Measurements from ENCODE around the gene TDRD6.

Gene TDRD6

GRCh38 chr6:46677314-46677654 lies 10.4 kb upstream of the TDRD6 start:
- no peak for DNase-seq (ENCODE audit: low read depth)

- peak; percentile 5 for DNase-seq (ENCODE audit: low read depth)
Observed at GRCh38 chr6:46684771-46685170, 2.9 kb upstream of the TDRD6 start.

GRCh38 chr6:46688117-46688965 lies 656 bp downstream of the TDRD6 start:
- DNase-seq (ENCODE audit: low read depth), result no peak

GRCh38 chr6:46688966-46689335 lies 1.3 kb downstream of the TDRD6 start:
- no peak for DNase-seq (ENCODE audit: low read depth)

- DNase-seq (ENCODE audit: low read depth), result no peak
Observed at GRCh38 chr6:46689657-46690056, 2.0 kb downstream of the TDRD6 start.

- no peak for DNase-seq (ENCODE audit: low read depth)
Observed at GRCh38 chr6:46690141-46690755, 2.6 kb downstream of the TDRD6 start.

GRCh38 chr6:46690911-46691451 lies 3.3 kb downstream of the TDRD6 start:
- DNase-seq (ENCODE audit: low read depth), result no peak

- DNase-seq (ENCODE audit: low read depth), result no peak
Observed at GRCh38 chr6:46699970-46700369, 12.3 kb downstream of the TDRD6 start.

- no peak for DNase-seq (ENCODE audit: low read depth)
Observed at GRCh38 chr6:46704562-46704961, 16.9 kb downstream of the TDRD6 start.

- no peak for DNase-seq (ENCODE audit: low read depth)
Observed at GRCh38 chr6:46706464-46706863, 18.8 kb downstream of the TDRD6 start.

GRCh38 chr6:46711491-46711890 lies 23.8 kb downstream of the TDRD6 start:
- DNase-seq (ENCODE audit: low read depth), result no peak

- no peak for DNase-seq (ENCODE audit: low read depth)
Observed at GRCh38 chr6:46715141-46715540, 27.5 kb downstream of the TDRD6 start.

- DNase-seq (ENCODE audit: low read depth), result no peak
Observed at GRCh38 chr6:46719099-46719498, 31.4 kb downstream of the TDRD6 start.

- no peak for DNase-seq (ENCODE audit: low read depth)
Observed at GRCh38 chr6:46720401-46720800, 32.7 kb downstream of the TDRD6 start.

- no peak for DNase-seq (ENCODE audit: low read depth)
Observed at GRCh38 chr6:46729787-46730326, 42.2 kb downstream of the TDRD6 start.

- DNase-seq (ENCODE audit: low read depth), result no peak
Observed at GRCh38 chr6:46730921-46731461, 43.3 kb downstream of the TDRD6 start.

GRCh38 chr6:46733341-46733801 lies 45.7 kb downstream of the TDRD6 start:
- DNase-seq (ENCODE audit: low read depth), result no peak

- no peak for DNase-seq (ENCODE audit: low read depth)
Observed at GRCh38 chr6:46734867-46735719, 47.4 kb downstream of the TDRD6 start, which contains the start of gene PLA2G7. PLA2G7 (minus strand) TSS chr6:46735375; CDS start chr6:46722891, 12,484 bp downstream.

- DNase-seq (ENCODE audit: low read depth), result no peak
Observed at GRCh38 chr6:46735720-46736031, 48.0 kb downstream of the TDRD6 start.

GRCh38 chr6:46736906-46737305 lies 49.2 kb downstream of the TDRD6 start:
- no peak for DNase-seq (ENCODE audit: low read depth)

- DNase-seq (ENCODE audit: low read depth), result no peak
Observed at GRCh38 chr6:46741482-46741881, 53.8 kb downstream of the TDRD6 start.

- no peak for DNase-seq (ENCODE audit: low read depth)
Observed at GRCh38 chr6:46741910-46742309, 54.2 kb downstream of the TDRD6 start.

Data from GM04503 (cell line).